NK-92 (cell line): ENCODE measurements around the gene PDE11A.

Experiments used
- DNase-seq: peaks from one replicate; lab custom pipeline; 2025; ENCODE audit not compliant: unreplicated experiment; lab: John Stamatoyannopoulos, UW

The PDE11A gene

GRCh38 chr2:177771191-177771590, 301.4 kb downstream of the PDE11A start:
- DNase-seq = no peak

GRCh38 chr2:177767768-177768167, 304.8 kb downstream of the PDE11A start:
- no peak for DNase-seq

DNA sequence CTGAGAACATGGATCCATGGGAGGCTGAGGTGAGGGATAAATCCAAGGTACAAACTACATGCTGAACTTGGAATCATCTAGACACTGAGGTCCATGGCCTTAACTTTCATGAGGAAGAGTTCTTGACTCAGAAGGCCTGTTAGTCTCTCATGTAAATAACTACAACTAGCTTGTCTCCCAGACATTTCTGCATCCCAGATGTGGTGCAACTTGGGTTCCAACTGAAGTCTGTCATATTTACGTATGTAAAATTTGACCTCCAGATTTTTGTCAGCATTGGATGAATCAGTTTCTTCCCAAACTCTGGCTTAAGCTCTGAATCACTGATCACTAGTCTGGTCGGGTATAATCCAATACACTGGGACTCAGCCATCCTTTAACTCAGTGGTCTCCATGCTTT, 306.9 kb downstream of the PDE11A start:
- DNase-seq = no peak

DNA sequence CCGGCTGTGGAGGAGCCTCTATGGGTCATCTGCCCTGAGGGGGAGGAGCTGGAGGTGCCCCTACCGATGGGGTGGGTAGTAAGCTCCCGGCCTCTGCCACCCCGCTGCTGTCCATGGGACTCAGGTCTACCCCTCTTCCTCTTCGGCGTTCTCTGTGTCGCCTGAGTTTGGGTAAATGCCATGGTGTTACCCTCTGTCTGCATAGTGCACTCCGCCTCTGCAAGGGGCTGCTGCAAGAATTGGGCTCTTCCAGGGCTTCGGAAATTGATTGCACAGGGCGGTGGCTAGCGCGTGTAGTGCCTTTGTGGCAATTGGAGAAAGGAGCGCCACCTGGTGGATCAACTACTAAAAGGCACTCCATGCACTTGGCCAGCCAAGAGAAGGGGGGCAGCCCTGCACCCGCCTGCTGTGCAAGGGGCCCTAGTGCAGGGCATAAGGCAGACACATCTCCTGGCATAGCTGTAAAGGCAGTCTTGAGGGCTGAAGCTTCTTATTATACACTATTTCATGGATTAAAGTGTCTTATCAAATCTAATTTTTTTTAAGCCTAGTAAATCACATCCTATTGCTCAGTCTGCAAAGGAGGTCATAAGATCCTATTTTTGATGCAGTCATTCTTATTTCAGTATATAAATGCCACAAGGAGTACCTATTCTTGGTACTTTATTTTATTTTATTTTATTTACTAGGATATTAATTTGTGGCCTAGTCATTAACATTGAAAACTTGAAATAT, 308.9 kb downstream of the PDE11A start:
- no peak for DNase-seq

GRCh38 chr2:177759443-177759842, 313.1 kb downstream of the PDE11A start:
- DNase-seq = no peak

GRCh38 chr2:177758591-177759371, 313.8 kb downstream of the PDE11A start:
- DNase-seq = no peak

DNA sequence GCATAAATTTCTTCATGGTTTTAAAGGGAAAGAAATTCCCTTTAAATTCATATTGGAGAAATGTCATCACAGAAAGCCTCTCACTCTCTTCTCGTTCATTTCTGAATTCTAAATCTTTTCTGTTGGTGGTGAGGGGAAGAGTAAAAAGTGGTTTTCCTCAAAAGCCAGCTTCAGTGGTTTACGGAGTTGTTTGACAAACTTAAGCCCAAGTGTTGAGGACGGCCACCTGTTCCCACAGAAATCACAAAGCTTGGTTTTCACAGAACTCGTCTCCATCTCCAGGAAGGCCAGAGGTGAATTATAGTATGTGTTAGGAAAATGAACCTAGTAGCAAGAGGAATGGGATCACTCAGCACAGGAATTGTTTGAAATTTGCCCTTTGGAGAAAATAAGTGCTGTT, 316.2 kb downstream of the PDE11A start:
- DNase-seq = no peak

DNA sequence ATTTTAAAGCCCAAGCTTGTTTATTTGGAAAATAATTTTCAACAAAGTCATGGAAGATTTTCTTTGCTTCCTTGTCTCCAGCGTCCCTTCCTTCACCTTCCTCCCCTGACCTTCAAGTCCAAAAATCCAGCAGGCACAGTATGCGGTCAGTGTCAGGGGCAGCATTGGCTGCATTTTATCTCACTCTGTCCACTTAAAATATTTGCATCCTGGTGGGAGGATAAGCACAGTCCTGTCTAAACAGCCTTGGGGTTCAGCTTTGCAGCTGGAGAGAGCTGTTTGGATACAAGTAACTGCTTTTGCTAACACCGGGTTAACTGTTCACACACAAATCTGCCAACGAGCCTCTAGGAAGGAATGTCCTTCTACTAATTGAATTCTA, 318.1 kb downstream of the PDE11A start:
- DNase-seq = no peak

DNA sequence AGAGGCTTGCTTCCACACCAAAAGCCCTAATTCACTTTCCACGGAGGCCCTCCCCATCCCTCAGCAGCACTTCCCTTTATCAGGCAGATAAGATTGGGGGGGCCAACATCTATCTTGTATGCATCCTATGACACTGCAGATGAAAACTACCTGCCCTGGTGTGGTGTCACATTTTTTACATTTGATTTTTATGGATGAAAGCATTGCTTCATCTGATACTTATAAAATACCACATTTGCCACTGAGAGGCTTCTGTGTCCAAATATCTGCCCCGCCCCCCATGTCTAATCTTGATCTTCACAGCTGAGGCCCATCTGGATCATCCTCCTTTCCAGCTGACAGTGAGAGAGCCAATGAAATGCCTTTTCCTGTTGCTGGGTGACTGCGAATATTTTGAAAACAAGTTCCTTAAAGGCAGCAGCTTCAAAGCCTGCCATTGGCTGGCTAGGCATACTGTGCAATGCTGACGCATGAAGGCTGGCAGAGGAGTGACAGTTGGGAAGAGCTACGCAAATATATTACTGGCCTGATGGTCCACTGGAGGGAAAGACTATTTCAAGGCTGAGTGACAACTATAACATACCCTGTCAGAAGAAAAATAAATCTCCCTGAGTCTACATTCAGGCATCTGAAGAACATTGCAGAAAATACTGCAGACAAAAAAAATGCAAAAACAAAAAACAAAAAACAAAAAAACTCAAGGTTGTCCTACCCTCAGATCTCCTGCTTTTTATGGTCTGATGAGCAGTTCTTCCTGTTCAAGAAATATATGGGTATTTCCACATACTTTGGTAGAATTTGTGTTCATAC, 318.7 kb downstream of the PDE11A start:
- DNase-seq = no peak

DNA sequence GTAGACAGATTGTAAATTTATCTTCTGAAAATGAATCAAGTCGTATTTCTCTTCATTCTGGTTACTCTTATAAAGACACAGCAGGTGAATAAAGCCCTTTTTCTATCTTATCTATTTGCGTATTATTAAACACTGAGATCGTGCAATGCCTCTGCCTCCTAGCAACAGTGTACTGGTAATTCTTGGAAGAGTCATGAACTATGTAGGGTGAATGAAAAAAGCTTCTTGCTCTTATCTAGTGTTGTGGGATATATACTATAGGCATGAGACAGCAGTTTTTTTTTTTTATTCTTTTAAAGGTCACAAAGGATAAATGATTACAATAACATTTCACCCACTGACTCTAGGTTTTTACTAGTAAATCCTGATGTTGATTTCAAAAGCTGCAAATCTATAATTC, 324.2 kb downstream of the PDE11A start:
- DNase-seq = no peak

- DNase-seq = no peak
Measured at GRCh38 chr2:177747384-177747783, 325.2 kb downstream of the PDE11A start.

- no peak for DNase-seq
Measured at GRCh38 chr2:177746358-177746757, 326.2 kb downstream of the PDE11A start.

DNA sequence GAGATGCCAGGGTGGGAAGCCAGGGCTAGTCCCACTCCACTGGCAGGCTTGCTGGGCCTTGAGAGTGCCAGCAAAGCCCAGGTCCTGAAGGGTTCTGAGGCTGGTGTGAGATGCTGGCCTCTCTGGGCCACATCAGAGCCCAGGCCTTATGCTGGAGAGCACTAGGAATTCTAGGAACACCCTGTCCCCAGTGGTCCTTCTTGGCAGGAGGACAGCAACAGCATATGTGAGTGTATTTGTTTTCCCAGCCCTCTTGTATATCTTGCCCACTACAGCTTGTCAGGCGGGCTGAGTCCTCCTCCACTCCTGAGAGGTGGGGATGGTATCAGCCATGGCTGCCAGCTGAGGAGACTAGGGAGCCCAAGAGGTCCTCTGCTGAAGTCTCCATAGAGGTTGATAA, 327.0 kb downstream of the PDE11A start:
- no peak for DNase-seq

DNA sequence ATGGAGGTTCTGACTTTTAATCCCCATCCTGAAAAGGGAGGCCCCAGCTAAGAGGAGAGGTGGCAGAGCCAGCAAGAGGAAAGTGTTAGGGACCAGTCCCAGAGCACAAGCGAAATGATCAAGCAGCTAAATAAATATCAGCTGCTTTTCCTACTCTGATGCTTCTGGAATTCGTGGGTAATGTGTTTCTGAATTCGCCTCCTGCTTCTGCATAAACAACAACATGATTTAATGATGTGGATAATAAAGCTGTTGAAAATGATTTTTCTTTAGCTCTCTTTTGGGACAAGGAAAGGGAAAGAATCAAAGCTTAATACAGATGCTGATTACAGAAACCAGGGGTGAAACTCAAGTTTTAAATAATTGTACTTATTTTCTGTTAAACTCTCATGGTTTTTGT, 329.7 kb downstream of the PDE11A start:
- DNase-seq = no peak

DNA sequence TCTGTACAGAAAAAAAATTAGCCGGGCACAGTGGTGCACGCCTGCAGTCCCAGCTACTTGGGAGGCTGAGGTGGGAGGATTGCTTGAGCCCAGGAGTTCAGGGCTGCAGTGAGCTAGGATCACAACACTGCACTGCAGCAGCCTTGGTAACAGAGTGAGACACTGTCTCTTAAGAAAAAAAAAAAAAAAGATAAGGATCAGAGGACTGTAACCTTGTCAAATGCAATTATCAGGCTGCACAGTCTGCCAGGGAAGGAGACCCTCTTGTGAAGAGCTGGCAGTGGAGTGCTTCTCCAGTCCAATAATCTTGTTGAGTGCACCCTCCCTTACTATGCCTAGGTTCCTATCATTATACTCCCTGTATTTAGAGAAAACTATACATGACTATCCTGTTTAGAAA, 330.7 kb downstream of the PDE11A start:
- no peak for DNase-seq

GRCh38 chr2:177740700-177741099, 331.9 kb downstream of the PDE11A start:
- no peak for DNase-seq

DNA sequence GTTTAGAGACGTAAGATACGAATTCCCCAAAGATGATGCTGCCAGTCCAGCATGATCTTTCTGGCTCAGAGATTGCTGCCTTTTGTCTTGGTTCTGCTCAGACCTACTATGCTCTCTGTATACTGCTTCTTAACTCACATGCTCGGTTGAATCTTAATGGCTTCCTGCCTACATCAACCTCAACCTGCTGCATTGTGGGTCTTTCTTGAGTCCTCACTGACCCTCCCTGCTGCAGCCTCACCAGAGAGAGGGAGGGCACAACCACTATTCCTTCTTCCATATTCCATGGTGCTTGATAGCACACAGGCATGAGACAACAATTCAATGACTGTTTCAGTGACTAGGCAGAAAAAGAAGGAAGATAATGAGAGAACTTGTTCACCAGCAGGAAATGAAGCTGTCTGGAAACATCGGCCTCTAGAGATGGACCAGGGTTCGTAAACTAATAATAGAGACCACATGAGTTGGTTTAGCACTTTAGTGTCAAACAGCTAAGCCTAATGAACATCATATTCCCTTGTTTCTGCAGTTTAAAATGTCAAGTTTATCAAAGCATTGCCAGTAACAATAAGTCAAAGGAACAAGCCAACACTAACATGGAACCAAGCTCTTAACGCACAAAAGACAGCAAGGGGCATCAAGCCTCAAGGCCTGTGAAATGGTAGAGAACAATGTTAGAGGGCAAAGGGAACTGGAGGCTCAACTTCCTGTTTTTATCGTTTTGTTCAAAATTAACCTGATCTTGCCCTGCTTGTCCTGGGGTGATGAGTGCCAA, 333.9 kb downstream of the PDE11A start:
- DNase-seq = no peak

- DNase-seq = no peak
Measured at GRCh38 chr2:177735318-177735803, 337.2 kb downstream of the PDE11A start.

- no peak for DNase-seq
Measured at GRCh38 chr2:177733322-177733855, 339.2 kb downstream of the PDE11A start.

DNA sequence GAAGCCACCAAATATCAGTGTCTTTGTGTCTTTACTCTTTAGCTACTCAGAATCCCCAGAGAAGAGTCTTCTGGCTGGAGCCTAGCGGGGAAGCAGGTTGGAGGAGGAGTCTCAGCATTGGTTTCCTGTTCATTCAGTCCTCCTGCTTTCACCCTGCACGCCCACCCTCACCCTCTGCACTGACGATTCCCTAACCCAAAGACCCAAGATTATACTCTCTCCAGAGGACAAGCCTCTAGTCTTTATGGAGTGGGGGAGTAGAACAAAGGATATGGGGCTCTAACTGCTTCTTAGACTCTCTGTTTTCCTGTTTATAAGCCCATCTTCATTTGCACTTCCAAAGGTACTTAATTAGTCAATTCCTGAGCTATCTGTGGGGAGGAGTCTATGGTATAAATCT, 341.2 kb downstream of the PDE11A start:
- DNase-seq = no peak

DNA sequence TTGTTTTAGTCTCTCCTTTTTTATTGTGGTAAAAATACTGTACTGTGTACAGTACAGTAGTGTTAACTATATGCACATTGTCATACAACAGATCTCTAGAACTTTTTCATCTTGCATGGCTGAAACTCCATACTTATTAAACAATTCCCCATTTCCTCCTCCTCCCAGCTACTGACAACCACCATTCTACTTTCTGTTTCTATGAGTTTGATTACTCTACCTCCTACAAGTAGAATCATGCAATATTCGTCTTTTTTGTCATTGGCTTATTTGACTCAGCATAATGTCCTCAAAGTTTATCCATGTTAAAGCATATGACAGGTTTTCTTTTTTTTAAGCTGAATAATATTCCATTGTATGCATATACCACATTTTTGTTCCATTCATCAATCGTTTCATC, 341.8 kb downstream of the PDE11A start:
- DNase-seq = no peak
